ENCODE measurements around the gene CD82.

DNA sequence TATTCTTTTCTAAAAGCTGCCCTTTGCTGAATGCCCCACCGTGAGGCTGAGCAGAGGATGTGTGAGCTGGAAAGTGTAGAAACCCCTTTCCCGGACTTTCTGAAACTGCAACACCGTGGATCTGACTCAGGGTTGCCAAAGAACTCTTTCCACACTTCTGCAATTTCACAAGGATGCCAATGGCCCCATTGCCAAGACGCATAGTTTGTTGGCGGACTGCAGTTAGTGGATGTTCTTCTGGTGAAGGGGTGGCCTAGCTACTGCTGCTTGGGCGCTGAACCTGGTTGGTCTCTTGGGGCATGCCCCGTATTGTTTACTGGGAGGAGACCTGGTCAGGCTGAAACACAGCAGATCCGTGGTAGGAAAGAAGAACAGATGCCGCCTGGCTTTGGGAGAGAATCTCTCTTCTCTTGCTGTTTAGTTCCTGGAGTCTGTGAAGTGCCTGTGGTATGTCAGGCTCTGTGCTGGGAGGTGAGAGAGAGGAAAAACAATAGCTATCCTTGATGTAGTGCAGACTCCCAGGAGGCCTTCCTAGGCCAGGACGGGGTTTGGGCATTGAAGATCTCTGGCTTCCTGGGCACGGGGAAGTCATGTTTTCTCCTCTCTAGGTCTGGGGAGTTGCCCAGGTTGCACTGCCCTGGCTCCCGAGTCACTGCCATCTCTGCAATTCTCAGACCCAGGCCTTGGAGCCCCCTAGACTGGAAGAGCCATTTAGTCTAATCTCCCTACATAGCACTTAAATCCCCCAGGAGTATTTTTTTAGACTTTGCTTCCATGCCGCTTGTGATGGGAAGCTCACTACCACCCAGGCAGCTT is 26.9 kb downstream of the CD82 start:
- TF ChIP-seq EZH2 (IDR thresholded peaks at IDR 0.05; ENCODE audit: borderline replicate concordance, insufficient read depth, low read length, poor library complexity, severe bottlenecking) (no peak), POLR2AphosphoS5 (IDR thresholded peaks at IDR 0.05) (no peak), MXI1 (conservative IDR thresholded peaks at IDR 0.05; ENCODE audit: poor library complexity, severe bottlenecking) (no peak), EP300 (conservative IDR thresholded peaks at IDR 0.05; ENCODE audit: poor library complexity, severe bottlenecking) (no peak)
- TF ChIP-seq, protein P1, sequence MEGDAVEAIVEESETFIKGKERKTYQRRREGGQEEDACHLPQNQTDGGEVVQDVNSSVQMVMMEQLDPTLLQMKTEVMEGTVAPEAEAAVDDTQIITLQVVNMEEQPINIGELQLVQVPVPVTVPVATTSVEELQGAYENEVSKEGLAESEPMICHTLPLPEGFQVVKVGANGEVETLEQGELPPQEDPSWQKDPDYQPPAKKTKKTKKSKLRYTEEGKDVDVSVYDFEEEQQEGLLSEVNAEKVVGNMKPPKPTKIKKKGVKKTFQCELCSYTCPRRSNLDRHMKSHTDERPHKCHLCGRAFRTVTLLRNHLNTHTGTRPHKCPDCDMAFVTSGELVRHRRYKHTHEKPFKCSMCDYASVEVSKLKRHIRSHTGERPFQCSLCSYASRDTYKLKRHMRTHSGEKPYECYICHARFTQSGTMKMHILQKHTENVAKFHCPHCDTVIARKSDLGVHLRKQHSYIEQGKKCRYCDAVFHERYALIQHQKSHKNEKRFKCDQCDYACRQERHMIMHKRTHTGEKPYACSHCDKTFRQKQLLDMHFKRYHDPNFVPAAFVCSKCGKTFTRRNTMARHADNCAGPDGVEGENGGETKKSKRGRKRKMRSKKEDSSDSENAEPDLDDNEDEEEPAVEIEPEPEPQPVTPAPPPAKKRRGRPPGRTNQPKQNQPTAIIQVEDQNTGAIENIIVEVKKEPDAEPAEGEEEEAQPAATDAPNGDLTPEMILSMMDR (IDR thresholded peaks at IDR 0.05; ENCODE audit: poor library complexity, severe bottlenecking) = no peak
- TF ChIP-seq, protein P2, sequence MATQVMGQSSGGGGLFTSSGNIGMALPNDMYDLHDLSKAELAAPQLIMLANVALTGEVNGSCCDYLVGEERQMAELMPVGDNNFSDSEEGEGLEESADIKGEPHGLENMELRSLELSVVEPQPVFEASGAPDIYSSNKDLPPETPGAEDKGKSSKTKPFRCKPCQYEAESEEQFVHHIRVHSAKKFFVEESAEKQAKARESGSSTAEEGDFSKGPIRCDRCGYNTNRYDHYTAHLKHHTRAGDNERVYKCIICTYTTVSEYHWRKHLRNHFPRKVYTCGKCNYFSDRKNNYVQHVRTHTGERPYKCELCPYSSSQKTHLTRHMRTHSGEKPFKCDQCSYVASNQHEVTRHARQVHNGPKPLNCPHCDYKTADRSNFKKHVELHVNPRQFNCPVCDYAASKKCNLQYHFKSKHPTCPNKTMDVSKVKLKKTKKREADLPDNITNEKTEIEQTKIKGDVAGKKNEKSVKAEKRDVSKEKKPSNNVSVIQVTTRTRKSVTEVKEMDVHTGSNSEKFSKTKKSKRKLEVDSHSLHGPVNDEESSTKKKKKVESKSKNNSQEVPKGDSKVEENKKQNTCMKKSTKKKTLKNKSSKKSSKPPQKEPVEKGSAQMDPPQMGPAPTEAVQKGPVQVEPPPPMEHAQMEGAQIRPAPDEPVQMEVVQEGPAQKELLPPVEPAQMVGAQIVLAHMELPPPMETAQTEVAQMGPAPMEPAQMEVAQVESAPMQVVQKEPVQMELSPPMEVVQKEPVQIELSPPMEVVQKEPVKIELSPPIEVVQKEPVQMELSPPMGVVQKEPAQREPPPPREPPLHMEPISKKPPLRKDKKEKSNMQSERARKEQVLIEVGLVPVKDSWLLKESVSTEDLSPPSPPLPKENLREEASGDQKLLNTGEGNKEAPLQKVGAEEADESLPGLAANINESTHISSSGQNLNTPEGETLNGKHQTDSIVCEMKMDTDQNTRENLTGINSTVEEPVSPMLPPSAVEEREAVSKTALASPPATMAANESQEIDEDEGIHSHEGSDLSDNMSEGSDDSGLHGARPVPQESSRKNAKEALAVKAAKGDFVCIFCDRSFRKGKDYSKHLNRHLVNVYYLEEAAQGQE (IDR thresholded peaks at IDR 0.05; ENCODE audit: borderline replicate concordance) = no peak

Data from neural cell (in vitro differentiated cells).